HepG2 (cell line): ENCODE data around the gene UXS1. TPM values are rescaled to one million over a fixed set of nuclear protein-coding genes. Genes with fewer than 3 reads are reported as not detected.
A peak's percentile ranks its signal among the peaks of the same experiment; 100 is the strongest.

ENCODE experiments used
- CBX5 ChIP-seq: sonication (generic); formaldehyde crosslinking; IDR thresholded peaks from 2 replicates; pipeline ENCODE4 v1.4.0; 2020; ENCODE audit warnings: missing genetic modification reagents, borderline replicate concordance
- ISL2 ChIP-seq: sonication (generic); formaldehyde crosslinking; IDR thresholded peaks from 2 replicates; pipeline ENCODE4 v1.5.0; 2020; ENCODE audit warnings: missing genetic modification reagents
- KDM4B ChIP-seq: sonication (generic); formaldehyde crosslinking; IDR thresholded peaks from 2 replicates; pipeline ENCODE4 v1.4.0; 2020; ENCODE audit warnings: missing genetic modification reagents
- MEIS2 ChIP-seq: sonication (generic); formaldehyde crosslinking; IDR thresholded peaks from 2 replicates; pipeline ENCODE4 v1.9.0; 2021; ENCODE audit warnings: mild to moderate bottlenecking, missing genetic modification reagents
- NFE2 ChIP-seq: sonication (generic); formaldehyde crosslinking; IDR thresholded peaks from 2 replicates; pipeline ENCODE4 v1.4.0; 2020; ENCODE audit warnings: missing genetic modification reagents
- RAD21 ChIP-seq: fragments of 450-650 bp; formaldehyde crosslinking; IDR thresholded peaks from 2 replicates; pipeline ENCODE4 v1.5.0; 2020; ENCODE audit warnings: mild to moderate bottlenecking
- RXRB ChIP-seq: IDR thresholded peaks from 2 replicates; pipeline ENCODE4 v1.6.1; 2016; ENCODE audit warnings: borderline replicate concordance, missing genetic modification reagents, missing compliant biosample characterization
- SMAD1 ChIP-seq: sonication (generic); formaldehyde crosslinking; IDR thresholded peaks from 2 replicates; pipeline ENCODE4 v1.4.0; 2020; ENCODE audit warnings: missing genetic modification reagents, low read depth, mild to moderate bottlenecking, borderline replicate concordance
- SP5 ChIP-seq: IDR thresholded peaks from 2 replicates; pipeline ENCODE4 v1.6.1; 2016; ENCODE audit warnings: low read depth, borderline replicate concordance
- ZKSCAN1 ChIP-seq: fragments of 150-350 bp; IDR thresholded peaks from 2 replicates; pipeline ENCODE4 v1.6.1; 2014; ENCODE audit warnings: low read length
- ZNF121 ChIP-seq: sonication (generic); formaldehyde crosslinking; IDR thresholded peaks from 2 replicates; pipeline ENCODE4 v1.5.0; 2020; ENCODE audit warnings: mild to moderate bottlenecking, missing genetic modification reagents
- ZNF124 ChIP-seq: sonication (generic); formaldehyde crosslinking; IDR thresholded peaks from 2 replicates; pipeline ENCODE4 v1.4.0; 2020; ENCODE audit warnings: missing genetic modification reagents
- ZNF432 ChIP-seq: sonication (generic); formaldehyde crosslinking; IDR thresholded peaks from 2 replicates; pipeline ENCODE4 v1.5.0; 2020; ENCODE audit warnings: missing genetic modification reagents, mild to moderate bottlenecking, borderline replicate concordance
- ZNF44 ChIP-seq: sonication (generic); formaldehyde crosslinking; IDR thresholded peaks from 2 replicates; pipeline ENCODE4 v1.5.1; 2020; ENCODE audit warnings: mild to moderate bottlenecking, missing genetic modification reagents
- ZNF629 ChIP-seq: sonication (generic); formaldehyde crosslinking; conservative IDR thresholded peaks from 2 replicates; pipeline ENCODE4 v1.5.0; 2020; ENCODE audit warnings: missing genetic modification reagents
- ZNF720 ChIP-seq: sonication (generic); formaldehyde crosslinking; IDR thresholded peaks from 2 replicates; pipeline ENCODE4 v1.4.0; 2020; ENCODE audit warnings: missing genetic modification reagents
- ZNF816 ChIP-seq: sonication (generic); formaldehyde crosslinking; IDR thresholded peaks from 2 replicates; pipeline ENCODE4 v1.8.0; 2022; ENCODE audit warnings: missing genetic modification reagents, mild to moderate bottlenecking, borderline replicate concordance
- ZSCAN5A ChIP-seq: sonication (generic); formaldehyde crosslinking; IDR thresholded peaks from 2 replicates; pipeline ENCODE4 v1.8.0; 2022; ENCODE audit warnings: mild to moderate bottlenecking, missing genetic modification reagents, borderline replicate concordance
- ZZZ3 ChIP-seq: sonication (generic); formaldehyde crosslinking; IDR thresholded peaks from 2 replicates; pipeline ENCODE4 v1.4.0; 2020; ENCODE audit warnings: missing genetic modification reagents, mild to moderate bottlenecking, borderline replicate concordance
- polyA plus RNA-seq, 8 experiments: library from polyadenylated mRNA; depleted of rRNA in 3 of 8; stranded (reverse) in 7 of 8; unstranded in 1 of 8; fragments of >200 nt; fragmentation: Illumina TruSeq in 4 of 8; extraction: Trizol in 4 of 8; gene quantifications; 2 replicates each; pipeline versions ENCODE4 v1.2.1 to v1.2.3, GENCODE V29; 2011 to 2016; ENCODE audit warnings: low read depth in 4 of 8, missing spikeins in 1 of 8, mixed read lengths in 1 of 8; ENCODE audit not compliant: insufficient read depth in 1 of 8
- total RNA-seq, 5 experiments: library from RNA; depleted of rRNA; stranded (reverse); fragments of >200 nt; fragmentation: Illumina TruSeq; extraction: Trizol; gene quantifications; 2 replicates each; pipeline ENCODE4 v1.2.3, GENCODE V29; 2016; ENCODE audit warnings: low read depth in 1 of 5
- TF ChIP-seq, protein P1 (sequence below): sonication (generic); formaldehyde crosslinking; IDR thresholded peaks from 2 replicates; pipeline ENCODE4 v1.8.0; 2022; ENCODE audit warnings: low read depth, missing genetic modification reagents
- TF ChIP-seq, protein P2 (sequence below): sonication (generic); formaldehyde crosslinking; IDR thresholded peaks from 2 replicates; pipeline ENCODE4 v1.4.0; 2020; ENCODE audit warnings: missing genetic modification reagents; ENCODE audit errors: not compliant biosample characterization
- TF ChIP-seq, protein P3 (sequence below), 2 experiments: IDR thresholded peaks; 2 replicates each; pipeline ENCODE4 v1.6.1; 2011 to 2012; ENCODE audit warnings: low read length in 2 of 2, borderline replicate concordance in 1 of 2, low read depth in 1 of 2, mild to moderate bottlenecking in 1 of 2, moderate library complexity in 1 of 2

Gene UXS1
- total and polyA plus RNA-seq, 2 of the 13 experiments (the other 11 are each of a cell fraction or from before 2014, with no cell fraction given), result 53.3 to 110 TPM

GRCh38 chr2:106193977-106194778, at the start of gene UXS1 (continued):
- peak; percentile 61 for TF ChIP-seq MEIS2
- peak; percentile 62; the same call in 1 of the 2 replicates for TF ChIP-seq CBX5 (CRISPR knock-in tag)
- TF ChIP-seq SMAD1 (CRISPR knock-in tag), result no peak
- TF ChIP-seq, protein P1, sequence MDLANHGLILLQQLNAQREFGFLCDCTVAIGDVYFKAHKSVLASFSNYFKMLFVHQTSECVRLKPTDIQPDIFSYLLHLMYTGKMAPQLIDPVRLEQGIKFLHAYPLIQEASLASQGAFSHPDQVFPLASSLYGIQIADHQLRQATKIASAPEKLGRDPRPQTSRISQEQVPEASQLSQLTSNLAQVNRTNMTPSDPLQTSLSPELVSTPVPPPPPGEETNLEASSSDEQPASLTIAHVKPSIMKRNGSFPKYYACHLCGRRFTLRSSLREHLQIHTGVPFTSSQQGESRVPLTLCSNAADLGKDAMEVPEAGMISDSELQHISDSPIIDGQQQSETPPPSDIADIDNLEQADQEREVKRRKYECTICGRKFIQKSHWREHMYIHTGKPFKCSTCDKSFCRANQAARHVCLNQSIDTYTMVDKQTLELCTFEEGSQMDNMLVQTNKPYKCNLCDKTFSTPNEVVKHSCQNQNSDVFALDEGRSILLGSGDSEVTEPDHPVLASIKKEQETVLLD (CRISPR knock-in tag), result 0 out of 2 replicates have a peak, but pooled peaks have one; percentile 34
- no peak for TF ChIP-seq ZNF720 (CRISPR knock-in tag)
- TF ChIP-seq ZKSCAN1, result no peak
- TF ChIP-seq ZNF121 (CRISPR knock-in tag), result peak; percentile 98
- TF ChIP-seq ZNF44 (CRISPR knock-in tag), result peak; percentile 78; the same call in 1 of the 2 replicates
- 0 out of 2 replicates have a peak, but pooled peaks have one; percentile 34 for TF ChIP-seq ZNF816 (CRISPR knock-in tag)
- TF ChIP-seq, protein P2, sequence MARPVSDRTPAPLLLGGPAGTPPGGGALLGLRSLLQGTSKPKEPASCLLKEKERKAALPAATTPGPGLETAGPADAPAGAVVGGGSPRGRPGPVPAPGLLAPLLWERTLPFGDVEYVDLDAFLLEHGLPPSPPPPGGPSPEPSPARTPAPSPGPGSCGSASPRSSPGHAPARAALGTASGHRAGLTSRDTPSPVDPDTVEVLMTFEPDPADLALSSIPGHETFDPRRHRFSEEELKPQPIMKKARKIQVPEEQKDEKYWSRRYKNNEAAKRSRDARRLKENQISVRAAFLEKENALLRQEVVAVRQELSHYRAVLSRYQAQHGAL (CRISPR knock-in tag), result peak; percentile 58
- no peak for TF ChIP-seq ZZZ3 (CRISPR knock-in tag)
- TF ChIP-seq, protein P3, sequence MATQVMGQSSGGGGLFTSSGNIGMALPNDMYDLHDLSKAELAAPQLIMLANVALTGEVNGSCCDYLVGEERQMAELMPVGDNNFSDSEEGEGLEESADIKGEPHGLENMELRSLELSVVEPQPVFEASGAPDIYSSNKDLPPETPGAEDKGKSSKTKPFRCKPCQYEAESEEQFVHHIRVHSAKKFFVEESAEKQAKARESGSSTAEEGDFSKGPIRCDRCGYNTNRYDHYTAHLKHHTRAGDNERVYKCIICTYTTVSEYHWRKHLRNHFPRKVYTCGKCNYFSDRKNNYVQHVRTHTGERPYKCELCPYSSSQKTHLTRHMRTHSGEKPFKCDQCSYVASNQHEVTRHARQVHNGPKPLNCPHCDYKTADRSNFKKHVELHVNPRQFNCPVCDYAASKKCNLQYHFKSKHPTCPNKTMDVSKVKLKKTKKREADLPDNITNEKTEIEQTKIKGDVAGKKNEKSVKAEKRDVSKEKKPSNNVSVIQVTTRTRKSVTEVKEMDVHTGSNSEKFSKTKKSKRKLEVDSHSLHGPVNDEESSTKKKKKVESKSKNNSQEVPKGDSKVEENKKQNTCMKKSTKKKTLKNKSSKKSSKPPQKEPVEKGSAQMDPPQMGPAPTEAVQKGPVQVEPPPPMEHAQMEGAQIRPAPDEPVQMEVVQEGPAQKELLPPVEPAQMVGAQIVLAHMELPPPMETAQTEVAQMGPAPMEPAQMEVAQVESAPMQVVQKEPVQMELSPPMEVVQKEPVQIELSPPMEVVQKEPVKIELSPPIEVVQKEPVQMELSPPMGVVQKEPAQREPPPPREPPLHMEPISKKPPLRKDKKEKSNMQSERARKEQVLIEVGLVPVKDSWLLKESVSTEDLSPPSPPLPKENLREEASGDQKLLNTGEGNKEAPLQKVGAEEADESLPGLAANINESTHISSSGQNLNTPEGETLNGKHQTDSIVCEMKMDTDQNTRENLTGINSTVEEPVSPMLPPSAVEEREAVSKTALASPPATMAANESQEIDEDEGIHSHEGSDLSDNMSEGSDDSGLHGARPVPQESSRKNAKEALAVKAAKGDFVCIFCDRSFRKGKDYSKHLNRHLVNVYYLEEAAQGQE (IDR thresholded peaks at IDR 0.05; ENCODE audit: borderline replicate concordance in 1 of 2, low read depth in 1 of 2, low read length in 2 of 2), result peak in 1 of 2 experiments; percentile 41; a peak in 1 of 4 replicates
- peak; percentile 41 for TF ChIP-seq ISL2 (CRISPR knock-in tag)
- TF ChIP-seq RAD21 (CRISPR knock-in tag), result peak; percentile 56
- no peak for TF ChIP-seq KDM4B (CRISPR knock-in tag)
- TF ChIP-seq SP5, result peak; percentile 84; the same call in 1 of the 2 replicates
- peak; percentile 65; the same call in 1 of the 2 replicates for TF ChIP-seq RXRB (CRISPR knock-in tag)
- no peak for TF ChIP-seq ZSCAN5A
- TF ChIP-seq NFE2 (CRISPR knock-in tag), result no peak
- no peak for TF ChIP-seq ZNF432 (CRISPR knock-in tag)
- TF ChIP-seq ZNF124 (CRISPR knock-in tag), result no peak
- no peak for TF ChIP-seq ZNF629
